OCI-LY7 (cell line): ENCODE measurements around the gene SMTNL2.

ENCODE experiments used
- CTCF ChIP-seq: fragments of 200-600 bp; sonication (generic); conservative IDR thresholded peaks from 2 replicates; pipeline ENCODE4 v1.5.1; 2014; ENCODE audit warnings: mild to moderate bottlenecking, antibody characterized with exemption, low read length, moderate library complexity, mixed read lengths
- EZH2phosphoT487 ChIP-seq: fragments of 200-600 bp; sonication (generic); IDR thresholded peaks from 2 replicates; pipeline ENCODE4 v1.6.1; 2018; ENCODE audit warnings: low read depth, borderline replicate concordance, mild to moderate bottlenecking, mixed run types, antibody characterized with exemption, low read length, moderate library complexity, mixed read lengths

GRCh38 chr17:4547118-4547906 is 37.0 kb upstream of the SMTNL2 start:
- TF ChIP-seq CTCF, result no peak
- no peak for TF ChIP-seq EZH2phosphoT487
